H9 (cell line): ENCODE measurements around the gene GATAD2B. TPM values are rescaled to one million over a fixed set of nuclear protein-coding genes. Genes with fewer than 3 reads are reported as not detected.
A peak's percentile ranks its signal among the peaks of the same experiment; 100 is the strongest.

Source experiments
- DNase-seq: peaks from one replicate; pipeline ENCODE4 v3.0.0-alpha.2; 2017
- H2AFZ ChIP-seq: one replicate; pipeline ENCODE4 v1.6.1; 2013; ENCODE audit warnings: mild to moderate bottlenecking, low read length, control low read depth, moderate library complexity
- H2AK5ac ChIP-seq: 2 replicates; pipeline ENCODE4 v1.6.1; 2013; ENCODE audit warnings: low read length, control low read depth, mixed read lengths; ENCODE audit not compliant: insufficient read length
- H2BK120ac ChIP-seq: one replicate; pipeline ENCODE4 v1.6.1; 2013; ENCODE audit warnings: low read depth, mild to moderate bottlenecking, low read length, control low read depth, inconsistent platforms; ENCODE audit not compliant: poor library complexity, severe bottlenecking
- H2BK12ac ChIP-seq: 2 replicates; pipeline ENCODE4 v1.6.1; 2013; ENCODE audit warnings: low read length, control low read depth, mixed read lengths, low read depth; ENCODE audit not compliant: insufficient read length
- H2BK15ac ChIP-seq: 2 replicates; pipeline ENCODE4 v1.6.1; 2013; ENCODE audit warnings: low read depth, low read length, control low read depth
- H2BK20ac ChIP-seq: one replicate; pipeline ENCODE4 v1.6.1; 2013; ENCODE audit warnings: low read depth, mild to moderate bottlenecking, low read length, control low read depth, inconsistent platforms; ENCODE audit not compliant: poor library complexity, severe bottlenecking
- H2BK5ac ChIP-seq: 2 replicates; pipeline ENCODE4 v1.6.1; 2013; ENCODE audit warnings: low read length, control low read depth, mixed read lengths; ENCODE audit not compliant: insufficient read length
- H3K14ac ChIP-seq: 2 replicates; pipeline ENCODE4 v1.6.1; 2013; ENCODE audit warnings: low read length, control low read depth; ENCODE audit not compliant: insufficient read depth
- H3K18ac ChIP-seq: 2 replicates; pipeline ENCODE4 v1.6.1; 2013; ENCODE audit warnings: low read depth, mild to moderate bottlenecking, mixed read lengths, low read length, control low read depth; ENCODE audit not compliant: insufficient read length
- H3K23ac ChIP-seq: 2 replicates; pipeline ENCODE4 v1.6.1; 2013; ENCODE audit warnings: low read length, control low read depth, mixed read lengths, low read depth; ENCODE audit not compliant: insufficient read length
- H3K23me2 ChIP-seq: 2 replicates; pipeline ENCODE4 v1.6.1; 2013; ENCODE audit warnings: low read depth, mild to moderate bottlenecking, mixed read lengths, low read length, control low read depth; ENCODE audit not compliant: insufficient read length, poor library complexity, severe bottlenecking
- H3K27ac ChIP-seq: 2 replicates; pipeline ENCODE4 v1.5.1; 2013; ENCODE audit warnings: low read length, control low read depth, mixed read lengths, low read depth; ENCODE audit not compliant: insufficient read length
- H3K27me3 ChIP-seq: 2 replicates; pipeline ENCODE4 v1.6.1; 2013; ENCODE audit warnings: low read length, control low read depth, inconsistent platforms; ENCODE audit not compliant: insufficient read depth
- H3K4ac ChIP-seq: 2 replicates; pipeline ENCODE4 v1.6.1; 2013; ENCODE audit warnings: low read depth, mild to moderate bottlenecking, control low read depth, inconsistent platforms, low read length, moderate library complexity
- H3K4me1 ChIP-seq: 2 replicates; pipeline ENCODE4 v1.6.1; 2013; ENCODE audit warnings: low read length, control low read depth, inconsistent platforms; ENCODE audit not compliant: insufficient read depth
- H3K4me2 ChIP-seq: 2 replicates; pipeline ENCODE4 v1.6.1; 2013; ENCODE audit warnings: low read length, control low read depth, mixed read lengths; ENCODE audit not compliant: insufficient read length, insufficient read depth
- H3K56ac ChIP-seq: 2 replicates; pipeline ENCODE4 v1.6.1; 2013; ENCODE audit warnings: low read depth, mild to moderate bottlenecking, mixed read lengths, low read length, control low read depth; ENCODE audit not compliant: insufficient read length
- H3K79me1 ChIP-seq: 2 replicates; pipeline ENCODE4 v1.6.1; 2013; ENCODE audit warnings: low read depth, mild to moderate bottlenecking, moderate library complexity, low read length, control low read depth, inconsistent platforms; ENCODE audit not compliant: insufficient read depth, poor library complexity, severe bottlenecking
- H3K79me2 ChIP-seq: 2 replicates; pipeline ENCODE4 v1.6.1; 2013; ENCODE audit warnings: low read length, control low read depth, inconsistent platforms; ENCODE audit not compliant: insufficient read depth
- H3K9ac ChIP-seq: 2 replicates; pipeline ENCODE4 v1.6.1; 2013; ENCODE audit warnings: low read length, control low read depth, mixed read lengths; ENCODE audit not compliant: insufficient read length; ENCODE audit errors: extremely low read depth
- H3K9me3 ChIP-seq: one replicate; pipeline ENCODE4 v1.6.1; 2013; ENCODE audit warnings: low read depth, low read length, inconsistent platforms; ENCODE audit not compliant: control insufficient read depth
- H3T11ph ChIP-seq: one replicate; pipeline ENCODE4 v1.6.1; 2013; ENCODE audit warnings: mild to moderate bottlenecking, low read length, control low read depth, inconsistent platforms
- H4K20me1 ChIP-seq: one replicate; pipeline ENCODE4 v1.6.1; 2013; ENCODE audit not compliant: control insufficient read depth, insufficient read length, insufficient read depth
- H4K5ac ChIP-seq: 2 replicates; pipeline ENCODE4 v1.6.1; 2013; ENCODE audit warnings: low read depth, mild to moderate bottlenecking, mixed read lengths, low read length, control low read depth; ENCODE audit not compliant: insufficient read length
- H4K8ac ChIP-seq: replicated peaks from 2 replicates; pipeline ENCODE4 v1.6.1; 2013; ENCODE audit warnings: low read length, control low read depth, mixed read lengths, low read depth; ENCODE audit not compliant: insufficient read length
- H4K91ac ChIP-seq: 2 replicates; pipeline ENCODE4 v1.6.1; 2013; ENCODE audit warnings: low read depth, mild to moderate bottlenecking, moderate library complexity, mixed read lengths, low read length, control low read depth; ENCODE audit not compliant: insufficient read length
- H3K27ac Mint-ChIP-seq, 3 experiments: 2 replicates in 2 of 3; 3 replicates in 1 of 3; pipeline ENCODE4 v1.8.0; 2020 to 2021; ENCODE audit warnings: mixed read lengths in 3 of 3, mild to moderate bottlenecking in 1 of 3, moderate library complexity in 1 of 3
- H3K27me3 Mint-ChIP-seq: 2 replicates; pipeline ENCODE4 v1.8.0; 2021; ENCODE audit warnings: low read depth, mild to moderate bottlenecking, moderate library complexity, mixed read lengths
- H3K36me3 Mint-ChIP-seq, 3 experiments: 2 replicates in 2 of 3; 3 replicates in 1 of 3; pipeline ENCODE4 v1.8.0; 2020 to 2021; ENCODE audit warnings: low read depth in 3 of 3, mixed read lengths in 3 of 3; ENCODE audit not compliant: insufficient read depth in 1 of 3
- H3K4me1 Mint-ChIP-seq, 2 experiments: 2 replicates each; pipeline ENCODE4 v1.8.0; 2020; ENCODE audit warnings: mixed read lengths in 2 of 2
- H3K4me3 Mint-ChIP-seq, 2 experiments: 2 replicates in 1 of 2; 3 replicates in 1 of 2; pipeline ENCODE4 v1.8.0; 2020 to 2021; ENCODE audit warnings: mild to moderate bottlenecking in 2 of 2, mixed read lengths in 2 of 2, moderate library complexity in 1 of 2
- H3K9me3 Mint-ChIP-seq, 2 experiments: 2 replicates in 1 of 2; 3 replicates in 1 of 2; pipeline ENCODE4 v1.8.0; 2020; ENCODE audit warnings: mild to moderate bottlenecking in 2 of 2, mixed read lengths in 2 of 2, moderate library complexity in 1 of 2
- WGBS: extraction: QIAGEN DNeasy Blood & Tissue Kit; methylation state at CpG from one replicate; pipeline ENCODE4 v1.1.7; 2013; ENCODE audit warnings: missing lambda C conversion rate, low lambda C conversion rate, mixed read lengths; ENCODE audit not compliant: insufficient read length; ENCODE audit errors: extremely low coverage; 5-methylcytosine and 5-hydroxymethylcytosine counted together
- total RNA-seq: library from RNA; stranded (reverse); gene quantifications from 2 replicates; pipeline ENCODE4 v1.2.1, GENCODE V29; 2021
- TF ChIP-seq, protein P1 (sequence below): fragments of 200-600 bp; sonication (generic); conservative IDR thresholded peaks from 3 replicates; pipeline ENCODE4 v1.8.0; 2021; ENCODE audit warnings: antibody characterized with exemption, mild to moderate bottlenecking

The GATAD2B gene
- total RNA-seq, 1 experiment from 2014 or later, result 44.1 TPM

DNA sequence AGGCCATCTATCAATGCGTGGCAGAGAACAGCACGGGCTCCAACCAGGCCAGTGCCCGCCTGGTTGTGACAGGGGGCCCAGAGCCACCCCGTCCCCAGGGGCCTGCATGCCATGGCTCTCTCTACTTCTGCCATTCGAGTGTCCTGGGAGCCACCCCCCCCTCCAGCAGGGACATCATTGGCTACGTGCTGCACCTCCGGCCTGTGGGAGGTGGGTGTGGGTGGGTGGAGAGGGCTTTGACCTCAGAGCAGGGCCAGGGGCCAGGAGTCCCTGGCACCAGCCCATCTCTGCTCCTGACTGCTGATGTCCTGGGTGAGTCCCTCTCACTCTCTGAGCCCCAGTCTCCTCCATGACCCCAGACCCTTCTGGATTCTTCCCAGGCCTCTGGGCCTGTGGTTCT, 122.3 kb downstream of the GATAD2B start:
- no CpG with 5 or more reads among the region's 7 CpGs for WGBS
- H4K91ac ChIP-seq, result no peak overlapping the region
- no peak overlapping the region for H3K4me3 Mint-ChIP-seq
- H2BK15ac ChIP-seq, result no peak overlapping the region
- H3K27me3 Mint-ChIP-seq, result peaks cover 4% of the 10 kb centered on the region
- no peaks in the 10 kb centered on the region for H3K79me2 ChIP-seq
- no peak overlapping the region for H3K56ac ChIP-seq
- H3T11ph ChIP-seq, result no peak overlapping the region
- no peak overlapping the region for H3K27ac ChIP-seq
- no peaks in the 10 kb centered on the region for H3K27me3 ChIP-seq
- H3K9me3 Mint-ChIP-seq, result no peaks in the 10 kb centered on the region
- no peak overlapping the region for H2AFZ ChIP-seq
- no peaks in the 10 kb centered on the region for H3K79me1 ChIP-seq
- H3K36me3 Mint-ChIP-seq, result peaks cover 2 to 10% (median 6%) of the 10 kb centered on the region in 3 experiments; a peak in 6 of 7 replicates
- H3K4ac ChIP-seq, result no peak overlapping the region
- peaks cover 20 to 25% of the 10 kb centered on the region in 2 experiments for H3K4me1 Mint-ChIP-seq
- no peak overlapping the region for H3K4me2 ChIP-seq
- H4K20me1 ChIP-seq, result no peaks in the 10 kb centered on the region
- no peak overlapping the region for H3K14ac ChIP-seq
- no peak overlapping the region for H4K5ac ChIP-seq
- peak; percentile 29 for DNase-seq
- H3K18ac ChIP-seq, result no peak overlapping the region
- H3K9me3 ChIP-seq, result no peaks in the 10 kb centered on the region
- TF ChIP-seq, protein P1, sequence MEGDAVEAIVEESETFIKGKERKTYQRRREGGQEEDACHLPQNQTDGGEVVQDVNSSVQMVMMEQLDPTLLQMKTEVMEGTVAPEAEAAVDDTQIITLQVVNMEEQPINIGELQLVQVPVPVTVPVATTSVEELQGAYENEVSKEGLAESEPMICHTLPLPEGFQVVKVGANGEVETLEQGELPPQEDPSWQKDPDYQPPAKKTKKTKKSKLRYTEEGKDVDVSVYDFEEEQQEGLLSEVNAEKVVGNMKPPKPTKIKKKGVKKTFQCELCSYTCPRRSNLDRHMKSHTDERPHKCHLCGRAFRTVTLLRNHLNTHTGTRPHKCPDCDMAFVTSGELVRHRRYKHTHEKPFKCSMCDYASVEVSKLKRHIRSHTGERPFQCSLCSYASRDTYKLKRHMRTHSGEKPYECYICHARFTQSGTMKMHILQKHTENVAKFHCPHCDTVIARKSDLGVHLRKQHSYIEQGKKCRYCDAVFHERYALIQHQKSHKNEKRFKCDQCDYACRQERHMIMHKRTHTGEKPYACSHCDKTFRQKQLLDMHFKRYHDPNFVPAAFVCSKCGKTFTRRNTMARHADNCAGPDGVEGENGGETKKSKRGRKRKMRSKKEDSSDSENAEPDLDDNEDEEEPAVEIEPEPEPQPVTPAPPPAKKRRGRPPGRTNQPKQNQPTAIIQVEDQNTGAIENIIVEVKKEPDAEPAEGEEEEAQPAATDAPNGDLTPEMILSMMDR, result no peak
- H3K4me1 ChIP-seq, result no peaks in the 10 kb centered on the region
- H2BK12ac ChIP-seq, result no peak overlapping the region
- H2AK5ac ChIP-seq, result no peak overlapping the region
- H3K27ac Mint-ChIP-seq, result no peak overlapping the region; a peak in 1 of 7 replicates
- no peak overlapping the region for H3K23ac ChIP-seq
- H3K9ac ChIP-seq, result no peak overlapping the region
- H2BK120ac ChIP-seq, result no peak overlapping the region
- no peaks in the 10 kb centered on the region for H3K23me2 ChIP-seq
- no peak overlapping the region for H2BK5ac ChIP-seq
- H4K8ac ChIP-seq, result no peak overlapping the region
- no peak overlapping the region for H2BK20ac ChIP-seq
